Fibroblast of skin of right quadriceps (primary cell): ENCODE measurements around the gene IL23R.
A peak's percentile ranks its signal among the peaks of the same experiment; 100 is the strongest.

Source experiments
- DNase-seq: peaks from one replicate; pipeline ENCODE4 v3.0.0-alpha.2; 2013

IL23R gene

DNA sequence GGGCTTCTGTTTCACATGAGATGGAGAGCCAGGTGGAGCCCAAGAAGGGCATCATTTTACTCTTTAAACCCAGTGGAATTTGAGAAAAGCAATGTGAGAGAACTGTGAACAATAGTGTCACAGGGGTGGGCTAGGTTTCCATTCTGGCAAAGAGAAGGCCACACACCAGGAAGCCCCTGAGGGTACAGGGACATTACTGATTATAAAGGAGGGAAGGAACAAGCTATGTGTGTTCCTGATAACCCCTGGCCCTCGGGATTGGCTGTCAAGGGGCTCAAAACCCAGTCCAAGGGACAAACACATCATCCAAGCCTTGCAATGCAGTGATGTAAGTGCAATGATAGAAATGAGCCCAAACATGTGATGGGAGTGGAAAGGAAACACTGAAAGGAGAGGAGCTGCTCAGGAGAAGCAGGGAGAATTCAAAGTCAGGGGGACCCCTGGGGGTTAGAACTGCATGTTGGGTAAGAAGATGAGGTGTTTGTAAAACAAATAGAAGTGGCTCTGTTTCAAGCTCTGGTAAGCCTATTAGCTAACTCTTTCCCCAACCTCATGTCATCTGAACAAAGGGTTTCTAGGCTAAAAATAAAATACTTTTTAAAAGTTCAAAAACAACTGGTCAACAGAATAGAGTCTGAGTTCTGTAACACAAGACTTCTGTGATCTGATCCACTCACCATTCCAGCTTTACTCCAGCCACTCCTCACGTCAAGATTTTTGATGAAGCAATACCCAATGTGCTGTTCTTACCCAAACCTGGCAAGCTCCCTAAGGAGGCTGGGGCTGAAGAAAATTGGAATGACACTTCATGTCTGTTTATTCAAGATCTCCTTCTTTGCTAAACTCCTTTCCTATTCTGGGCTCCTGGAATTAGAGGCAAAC is 90.3 kb downstream of the IL23R start:
- DNase-seq: no peak

DNA sequence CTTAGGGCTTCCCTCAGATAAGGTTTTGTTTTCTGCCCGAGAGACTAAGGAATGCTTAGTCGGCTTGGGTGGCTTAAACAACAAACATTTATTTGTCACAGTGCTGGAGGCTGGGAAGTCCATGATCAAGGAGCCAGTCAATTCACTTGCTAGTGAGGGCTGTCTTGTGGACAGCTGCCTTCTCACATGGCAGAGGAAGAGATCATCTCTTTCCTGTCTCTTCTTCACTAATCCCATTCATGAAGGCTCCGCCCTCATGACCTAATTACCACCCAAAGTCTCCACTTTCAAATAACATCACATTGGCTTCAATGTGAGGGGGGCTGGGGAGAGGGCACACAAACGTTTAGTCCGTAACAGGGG is 90.9 kb downstream of the IL23R start:
- no peak for DNase-seq

DNA sequence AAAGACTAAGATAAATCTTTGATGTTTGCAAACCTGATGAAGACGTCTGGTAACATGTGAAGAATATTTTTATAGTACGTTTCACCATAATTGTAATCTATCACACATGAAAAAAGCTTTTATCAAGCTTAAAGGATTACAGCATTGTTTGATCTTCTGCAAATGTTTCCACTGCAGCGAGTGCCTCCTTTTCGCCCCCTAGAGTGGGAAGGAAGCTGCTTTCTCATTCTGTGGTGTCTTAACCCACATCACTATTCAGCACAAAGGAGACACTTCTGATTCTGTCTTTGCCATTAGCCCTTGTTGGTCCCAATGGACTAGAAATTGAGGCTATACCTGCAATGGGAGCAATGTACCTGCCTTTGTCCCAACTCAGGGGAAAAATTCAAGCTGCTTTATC is 95.4 kb downstream of the IL23R start:
- DNase-seq: no peak

DNA sequence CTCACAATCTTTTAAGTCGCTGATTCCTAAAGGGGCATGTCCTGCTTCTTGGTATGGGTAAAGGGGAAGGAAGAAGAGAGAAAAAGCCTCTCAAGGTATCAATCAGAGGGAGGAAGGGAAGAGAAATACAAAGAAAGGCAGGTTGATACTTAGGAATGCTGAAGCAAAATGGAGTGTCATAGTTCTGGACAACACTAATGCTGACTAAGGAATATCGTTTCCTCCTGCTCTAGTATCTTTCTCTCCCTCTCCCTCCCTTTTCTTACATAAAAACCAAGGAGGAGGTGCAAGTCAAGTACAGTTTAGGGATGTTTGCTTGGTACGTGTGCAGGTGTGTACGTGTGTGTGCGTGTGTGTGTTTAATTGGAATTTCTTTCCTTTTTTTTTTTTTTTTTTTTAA is 96.5 kb downstream of the IL23R start:
- DNase-seq: no peak

DNA sequence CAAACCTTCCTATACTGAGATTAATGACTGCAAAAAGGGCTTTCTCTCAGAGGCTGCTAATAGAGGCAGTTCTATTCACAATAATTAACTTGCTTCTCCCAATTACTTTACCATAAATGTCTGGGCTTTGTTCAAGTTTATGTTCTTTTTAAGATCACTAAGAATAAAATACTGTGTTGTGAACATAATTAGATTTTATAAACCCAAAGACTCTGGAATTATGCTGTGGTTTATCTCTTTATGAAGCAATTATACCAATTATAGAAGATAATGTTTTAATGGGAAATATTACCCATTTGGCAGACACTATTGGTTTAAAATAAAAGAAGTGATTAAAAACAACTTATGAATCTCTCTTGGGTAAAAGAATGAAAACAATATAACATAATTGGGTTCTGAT is 97.9 kb downstream of the IL23R start:
- no peak for DNase-seq

DNA sequence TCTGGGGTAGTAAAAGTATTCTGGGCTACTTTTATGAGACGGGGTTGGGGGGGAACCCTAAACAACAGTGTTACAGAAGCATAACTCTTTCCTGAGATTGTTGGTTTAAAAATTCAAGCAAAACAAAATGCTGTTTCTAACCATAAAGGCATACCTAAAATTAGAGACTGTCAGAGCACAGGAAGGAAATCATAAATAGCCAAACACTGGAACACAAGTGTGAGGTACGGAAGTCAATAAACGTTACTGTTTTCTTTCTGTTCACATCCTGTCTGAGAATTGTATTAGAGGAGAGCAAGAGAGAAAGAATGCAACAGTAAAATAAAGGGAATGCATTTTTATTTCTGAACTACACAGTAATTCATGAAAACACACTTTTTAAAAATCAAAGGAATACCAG is 98.6 kb downstream of the IL23R start:
- no peak for DNase-seq

DNA sequence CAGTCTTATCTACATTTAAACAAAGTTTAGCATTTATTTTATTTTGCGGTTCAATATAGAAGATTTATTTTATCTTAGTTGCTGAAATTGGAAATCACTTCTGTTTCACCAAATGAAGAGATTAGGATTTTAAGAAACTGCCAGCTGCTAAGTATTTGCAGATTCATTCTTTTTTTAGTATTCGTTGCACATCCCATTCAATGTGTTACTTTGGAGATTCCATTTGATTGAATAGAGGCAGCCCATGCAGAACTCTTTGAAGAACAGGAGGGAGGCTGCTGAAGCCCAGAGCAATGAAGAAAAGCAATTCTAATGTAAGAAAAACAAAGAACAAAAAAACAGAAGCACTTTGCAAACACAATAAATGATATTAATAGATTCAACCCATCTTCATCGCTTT is 102.8 kb downstream of the IL23R start:
- DNase-seq: no peak

DNA sequence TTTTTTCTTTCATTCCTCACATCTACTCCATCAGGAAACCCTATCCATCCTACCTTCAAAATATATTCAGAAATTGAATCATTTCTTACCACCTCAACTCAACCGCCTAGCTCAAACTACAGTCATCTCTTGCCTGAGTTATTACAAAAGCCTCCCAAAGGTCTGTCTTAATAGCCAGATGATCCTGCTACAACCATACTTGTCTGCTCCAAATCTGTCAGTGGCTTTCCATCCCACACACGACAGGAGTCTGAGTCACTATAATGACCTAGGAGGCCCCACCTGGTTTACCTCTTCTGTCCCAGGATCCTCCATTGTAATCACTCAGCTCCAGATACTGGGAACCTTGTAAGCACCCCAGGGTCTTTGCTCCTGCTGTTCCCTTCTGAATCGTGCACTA is 104.3 kb downstream of the IL23R start:
- DNase-seq: no peak

DNA sequence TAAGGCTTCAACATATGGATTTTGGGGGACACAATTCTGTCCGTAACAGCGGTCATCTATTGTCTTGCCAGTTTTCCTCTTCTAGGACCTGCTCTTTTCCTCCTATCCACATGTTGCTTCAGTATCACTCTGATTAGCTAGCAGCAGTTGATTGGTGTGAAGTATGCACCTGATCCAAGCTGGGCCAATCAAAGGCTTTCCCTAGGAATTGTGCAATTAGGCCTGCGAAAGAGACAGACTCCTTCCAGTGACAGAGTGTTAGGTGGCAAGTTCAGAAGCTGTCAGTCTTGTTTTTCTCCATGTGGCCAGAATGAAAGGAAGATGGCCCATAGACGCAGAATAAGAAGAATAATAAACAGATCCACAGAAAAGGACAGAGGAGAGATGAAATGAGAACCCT is 107.3 kb downstream of the IL23R start:
- DNase-seq: no peak

DNA sequence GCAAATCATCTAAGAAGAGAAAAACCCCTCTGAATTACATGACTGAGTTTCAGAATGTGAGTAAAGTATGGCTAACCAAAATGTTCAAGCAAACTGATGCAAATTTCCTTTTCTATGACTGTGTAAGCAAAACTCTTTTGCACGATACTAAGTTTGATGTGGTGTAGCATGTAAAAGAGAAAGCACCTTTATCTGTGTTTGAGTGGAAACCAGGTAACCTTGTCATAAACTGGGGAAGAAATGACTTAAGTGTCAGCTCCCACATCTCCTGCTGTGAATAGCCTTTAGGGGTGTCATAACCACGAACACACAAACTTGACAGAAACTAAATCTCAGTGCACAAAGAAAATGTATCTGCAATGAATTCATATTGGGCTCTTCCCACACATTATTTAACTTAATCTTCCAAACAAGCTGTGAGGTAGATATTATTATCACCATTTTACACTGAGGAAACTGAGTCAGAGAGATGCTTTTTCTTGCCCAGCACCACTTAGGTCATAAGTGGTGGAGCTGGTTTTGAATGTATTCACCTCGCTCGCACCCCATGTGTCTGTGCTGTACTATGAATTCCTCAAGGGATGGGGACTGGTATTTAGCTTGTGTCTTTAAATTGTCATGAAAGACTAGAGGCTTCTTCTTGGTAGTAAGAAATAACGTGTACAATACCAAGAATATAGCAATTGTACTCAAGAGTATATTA is 108.5 kb downstream of the IL23R start:
- no peak for DNase-seq

DNA sequence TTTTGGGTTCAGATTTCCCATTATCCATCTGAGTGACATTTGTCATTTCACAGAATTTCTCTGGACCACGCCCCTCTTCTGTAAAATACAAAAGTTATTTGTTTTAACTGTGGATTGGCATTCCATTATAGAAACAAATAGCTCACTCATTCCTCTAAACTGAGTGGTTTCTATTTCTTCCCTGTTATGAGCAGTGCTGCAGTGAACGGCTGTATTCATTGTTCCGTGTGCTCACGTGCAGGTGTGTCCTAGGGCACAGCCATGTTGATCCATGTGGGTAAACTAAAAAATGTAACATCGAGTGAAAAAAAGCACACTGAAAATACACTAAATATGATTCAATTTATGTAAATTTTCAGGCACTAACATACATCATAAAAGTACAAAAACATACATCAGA is 114.4 kb downstream of the IL23R start:
- no peak for DNase-seq

DNA sequence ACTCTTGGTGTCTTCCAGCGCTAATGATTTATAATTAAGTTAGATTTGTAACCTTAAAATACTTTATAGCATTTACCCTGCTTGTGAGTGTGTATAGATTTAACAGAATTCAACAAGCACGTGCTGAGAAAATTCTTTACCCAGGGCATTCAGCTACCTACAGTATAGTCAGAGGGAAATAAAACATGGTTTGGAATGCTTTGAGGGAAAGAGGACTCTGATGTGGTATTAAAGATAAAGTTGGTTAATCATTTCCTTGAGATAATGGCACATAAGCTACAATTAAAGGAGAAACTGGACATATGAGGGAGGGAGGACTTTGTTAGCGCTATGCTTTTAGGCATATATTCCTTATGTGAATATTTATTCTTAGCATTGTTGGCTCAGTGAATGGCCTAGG is 115.0 kb downstream of the IL23R start:
- DNase-seq: no peak

DNA sequence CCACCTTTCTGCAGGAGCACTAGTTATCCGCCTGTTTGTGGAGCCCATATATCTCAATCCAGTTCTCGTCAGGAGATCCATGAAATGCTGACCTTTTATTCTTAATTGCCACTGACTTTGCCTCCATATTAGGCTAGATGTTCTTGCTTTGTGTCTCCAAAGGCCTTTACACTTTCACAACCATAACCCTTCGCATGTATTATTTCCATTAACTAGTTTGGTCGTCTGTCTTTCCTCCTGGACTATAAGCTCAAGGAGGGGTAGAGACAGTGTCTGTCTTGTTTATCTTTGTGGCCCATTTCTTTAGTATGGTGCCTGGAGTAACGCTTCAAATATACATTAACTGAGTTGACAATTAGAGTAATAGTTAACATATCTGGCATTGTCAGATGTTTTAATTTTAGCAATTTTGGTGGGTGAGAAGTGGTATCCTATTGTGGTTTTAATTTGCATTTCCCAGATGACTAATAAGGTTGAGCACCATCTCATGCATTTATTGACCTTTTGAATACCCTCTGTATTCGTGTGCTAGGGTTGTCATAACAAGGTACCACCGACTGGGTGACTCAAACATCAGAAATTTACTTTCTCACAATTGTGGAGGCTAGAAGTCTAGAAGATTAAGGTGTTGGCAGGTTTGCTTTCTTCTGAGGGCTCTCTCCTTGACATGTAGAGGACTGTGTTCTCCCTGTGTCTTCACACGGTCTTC is 119.7 kb downstream of the IL23R start:
- DNase-seq: peak; percentile 2

DNA sequence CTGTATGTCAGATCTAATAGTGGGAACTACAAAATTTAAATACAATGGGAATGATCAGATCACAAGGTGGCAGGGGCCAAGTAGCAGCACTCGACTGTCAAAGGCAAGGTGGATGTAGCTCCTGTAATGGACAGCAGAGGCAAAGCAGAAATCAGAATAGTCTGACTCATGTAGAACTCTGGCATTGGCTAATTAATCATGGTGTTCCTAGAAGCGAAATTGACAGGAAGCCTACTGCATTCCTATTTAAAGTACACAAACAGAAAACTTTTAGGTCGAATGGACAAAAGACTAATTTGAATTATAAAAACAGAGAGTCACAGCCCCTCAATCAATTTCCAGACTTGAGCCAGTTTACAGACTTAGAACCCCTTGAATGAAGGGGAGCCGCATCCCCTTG is 124.0 kb downstream of the IL23R start:
- DNase-seq: no peak

DNA sequence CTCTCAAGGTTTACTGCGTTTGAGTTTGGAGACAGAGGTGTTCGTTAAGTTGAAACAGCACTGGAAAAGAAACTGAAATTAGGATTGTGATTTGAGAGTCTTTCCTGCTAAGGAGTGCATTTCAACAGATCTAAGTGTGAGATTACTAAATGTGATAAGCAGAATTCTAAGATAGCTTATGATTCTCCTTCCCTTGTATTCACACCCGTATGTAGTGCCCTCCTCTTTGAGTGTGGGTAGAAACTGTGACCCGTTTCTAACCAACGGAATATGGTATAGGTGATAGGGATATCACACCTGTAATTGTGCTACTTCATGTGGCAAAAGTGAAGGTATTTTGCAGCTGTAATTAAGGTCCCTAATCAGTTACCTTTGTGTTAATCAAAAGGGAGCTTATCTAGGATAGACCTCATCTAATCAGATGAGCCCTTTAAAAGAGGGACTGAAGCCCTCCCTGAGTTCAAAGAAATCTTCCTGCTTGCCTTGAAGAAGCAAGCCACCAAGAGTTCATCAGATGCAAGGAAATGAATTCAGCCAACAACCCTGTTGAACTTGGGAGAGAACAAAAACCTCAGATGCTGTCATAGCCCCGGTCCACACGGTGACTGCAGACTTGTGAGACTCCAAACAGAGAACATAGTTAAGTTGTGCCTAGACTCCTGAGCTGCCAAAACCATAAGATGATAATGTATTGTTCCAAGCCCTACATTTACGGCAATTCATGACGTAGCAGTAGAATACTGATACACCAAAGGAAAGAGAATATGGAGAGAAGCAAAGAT is 128.8 kb downstream of the IL23R start:
- DNase-seq: no peak

DNA sequence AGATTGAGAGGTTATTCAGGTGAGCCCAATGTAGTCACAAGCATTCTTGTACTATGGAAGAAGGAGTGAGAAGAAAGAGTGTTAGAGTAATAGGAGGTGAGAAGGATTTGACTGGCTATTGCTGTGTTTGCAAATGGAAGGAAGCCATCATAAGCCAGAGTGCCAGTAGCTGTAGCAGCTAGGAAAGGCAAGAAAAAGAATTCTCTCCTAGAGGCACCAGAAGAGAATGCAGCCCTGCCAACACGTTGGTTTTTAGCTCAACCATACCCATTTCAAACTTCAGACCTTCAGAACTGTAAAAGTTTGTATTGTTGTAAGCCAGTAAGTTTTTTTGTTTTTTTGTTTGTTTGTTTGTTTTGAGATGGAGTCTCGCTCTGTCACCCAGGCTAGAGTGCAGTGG is 132.5 kb downstream of the IL23R start:
- DNase-seq: no peak

DNA sequence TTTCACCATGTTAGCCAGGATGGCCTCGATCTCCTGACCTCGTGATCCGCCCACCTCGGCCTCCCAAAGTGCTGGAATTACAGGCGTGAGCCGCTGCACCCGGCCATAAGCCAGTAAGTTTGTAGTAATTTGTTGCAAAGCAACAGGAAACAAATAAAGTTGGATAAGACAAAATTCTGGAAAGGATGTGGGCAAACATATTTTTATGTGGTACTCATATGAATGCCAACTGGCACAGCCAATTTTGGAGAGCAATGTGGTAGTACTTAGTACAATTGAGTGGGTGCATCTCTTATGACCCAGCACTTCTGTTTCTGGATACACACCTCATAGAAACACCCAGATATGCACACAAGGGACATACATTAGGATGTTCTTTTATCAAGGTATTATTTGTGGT is 133.0 kb downstream of the IL23R start:
- DNase-seq: no peak

DNA sequence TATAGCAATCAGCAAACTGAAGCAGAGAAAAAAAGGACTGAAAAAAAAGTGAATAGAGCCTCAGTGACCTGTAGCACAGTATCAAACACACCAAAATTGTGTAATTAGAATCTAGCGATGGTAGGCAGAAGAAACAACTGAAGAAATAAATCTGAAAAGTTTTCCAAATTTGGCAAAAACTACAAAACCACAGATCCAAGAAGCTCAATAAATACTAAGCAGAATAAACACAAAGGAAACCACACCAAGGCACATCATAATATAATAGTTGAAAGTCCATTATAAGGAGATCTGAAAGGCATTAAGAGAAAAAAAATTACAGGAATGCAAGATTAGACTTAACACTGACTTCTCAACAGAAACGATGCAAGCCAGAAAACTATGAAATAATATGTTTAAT is 134.3 kb downstream of the IL23R start:
- DNase-seq: peak; percentile 9

DNA sequence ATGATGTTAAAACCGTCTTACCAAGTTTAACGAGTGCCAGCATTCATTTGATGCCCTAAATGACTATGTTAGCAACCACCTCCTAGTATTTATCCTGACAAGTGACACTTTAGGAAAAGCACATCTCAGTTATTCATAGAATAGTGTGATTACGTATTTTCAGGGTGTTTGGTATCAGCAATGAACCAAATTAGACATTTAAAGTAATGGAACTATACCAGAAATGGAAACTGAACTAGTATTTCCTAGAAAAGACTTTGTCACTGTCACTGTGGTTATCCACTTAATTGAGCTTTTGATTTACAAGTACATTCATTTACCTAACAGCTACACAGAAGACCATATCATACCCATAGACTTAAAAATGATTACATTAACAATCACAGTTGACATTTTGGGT is 137.8 kb downstream of the IL23R start:
- no peak for DNase-seq

DNA sequence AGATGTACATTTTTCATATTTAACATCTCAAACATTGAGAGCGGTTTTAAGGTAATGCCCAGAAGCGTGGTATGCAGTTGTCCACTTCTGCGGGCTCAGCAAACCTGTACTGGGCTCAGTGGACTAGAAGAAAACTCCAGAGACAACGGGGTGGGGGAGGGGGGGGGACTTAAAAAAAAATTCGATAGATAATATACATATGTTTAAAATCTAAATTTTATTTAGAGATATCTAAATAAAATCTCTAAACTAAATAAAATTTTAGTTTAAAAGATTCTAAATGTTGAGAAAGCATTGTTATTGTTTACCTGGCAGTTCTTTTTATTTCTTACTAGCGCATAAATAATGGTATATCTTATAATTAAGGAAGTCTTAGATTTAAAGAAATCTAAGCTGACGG is 140.3 kb downstream of the IL23R start:
- DNase-seq: no peak

DNA sequence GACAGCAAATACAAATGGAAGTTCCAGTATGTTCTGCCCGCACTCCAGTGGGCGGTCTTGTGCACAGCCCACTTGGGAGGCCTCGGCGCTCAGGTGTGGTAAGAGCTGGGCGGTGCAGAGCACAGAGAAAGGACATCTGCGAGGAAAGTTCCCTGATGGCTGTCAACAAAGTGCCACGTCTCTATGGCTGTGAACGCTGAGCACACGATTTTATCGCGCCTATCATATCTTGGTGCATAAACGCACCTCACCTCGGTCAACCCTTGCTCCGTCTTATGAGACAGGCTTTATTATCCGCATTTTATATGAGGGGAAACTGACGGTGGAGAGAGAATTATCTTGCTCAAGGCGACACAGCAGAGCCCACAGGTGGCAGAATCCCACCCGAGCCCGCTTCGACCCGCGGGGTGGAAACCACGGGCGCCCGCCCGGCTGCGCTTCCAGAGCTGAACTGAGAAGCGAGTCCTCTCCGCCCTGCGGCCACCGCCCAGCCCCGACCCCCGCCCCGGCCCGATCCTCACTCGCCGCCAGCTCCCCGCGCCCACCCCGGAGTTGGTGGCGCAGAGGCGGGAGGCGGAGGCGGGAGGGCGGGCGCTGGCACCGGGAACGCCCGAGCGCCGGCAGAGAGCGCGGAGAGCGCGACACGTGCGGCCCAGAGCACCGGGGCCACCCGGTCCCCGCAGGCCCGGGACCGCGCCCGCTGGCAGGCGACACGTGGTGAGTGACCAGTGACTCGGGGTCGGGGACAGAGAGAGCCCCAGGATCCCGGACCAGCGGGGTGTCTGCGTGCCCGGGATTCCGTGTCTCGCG is 141.2 kb downstream of the IL23R start, which contains the start of gene IL12RB2:
Gene IL12RB2, plus strand, starts transcription at position 623 of the 810 bp plus-strand sequence. CDS start 12,496 bp downstream, outside the sequence.
- no peak for DNase-seq

DNA sequence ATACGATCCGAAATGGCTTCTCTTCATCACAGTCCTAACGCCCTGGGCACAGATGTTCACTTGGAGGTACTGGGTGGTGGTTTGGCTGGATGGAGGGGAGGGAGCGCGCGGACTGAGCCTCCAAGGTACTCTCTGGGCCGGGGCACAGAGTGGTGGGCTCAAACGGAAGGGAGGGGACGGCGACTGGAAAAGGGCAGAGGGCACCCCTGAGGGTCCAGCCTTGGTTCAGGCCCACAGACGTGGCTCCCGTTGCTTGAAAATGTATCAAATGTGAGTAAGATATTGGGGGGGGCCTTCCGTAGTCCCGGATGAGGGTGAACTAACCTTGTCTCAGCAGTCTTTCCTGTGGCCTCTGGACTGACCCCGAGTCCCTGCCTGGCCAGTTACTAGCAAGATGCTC is 141.9 kb downstream of the IL23R start:
- no peak for DNase-seq
